HG02610 (cell line): ENCODE data around the gene DHX34.
"Not testable (repeated sequence)": the region's sequence is repeated elsewhere in the genome, so short reads cannot be mapped to it uniquely, and the experiment has no call there.

Experiments used
- ATAC-seq: cut with Tn5 transposase; IDR thresholded peaks from one replicate; pipeline ENCODE4 v1.9.1; 2021; ENCODE audit warnings: mild to moderate bottlenecking, moderate library complexity; ENCODE audit not compliant: unreplicated experiment

DHX34 gene

DNA sequence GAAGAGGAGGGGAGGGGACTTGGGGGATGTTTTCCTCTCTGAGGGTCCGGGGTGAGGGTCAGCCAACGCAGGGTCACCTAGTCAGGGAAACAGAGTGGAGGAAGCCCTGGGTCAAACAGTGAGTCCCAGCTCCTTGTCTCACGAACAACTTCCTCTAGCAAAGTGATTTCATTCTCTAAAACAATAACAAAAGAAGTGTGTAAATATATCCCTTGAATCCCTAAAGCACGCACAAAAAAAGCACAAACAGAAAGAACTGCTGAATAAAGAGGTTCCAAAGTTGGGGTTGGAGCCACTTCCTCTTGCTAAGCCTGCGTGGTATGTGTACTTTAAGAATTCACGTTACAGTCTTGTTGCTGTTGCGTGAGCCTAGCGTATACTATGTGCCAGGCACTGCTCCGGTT is 18.6 kb upstream of the DHX34 start:
- no peak for ATAC-seq

DNA sequence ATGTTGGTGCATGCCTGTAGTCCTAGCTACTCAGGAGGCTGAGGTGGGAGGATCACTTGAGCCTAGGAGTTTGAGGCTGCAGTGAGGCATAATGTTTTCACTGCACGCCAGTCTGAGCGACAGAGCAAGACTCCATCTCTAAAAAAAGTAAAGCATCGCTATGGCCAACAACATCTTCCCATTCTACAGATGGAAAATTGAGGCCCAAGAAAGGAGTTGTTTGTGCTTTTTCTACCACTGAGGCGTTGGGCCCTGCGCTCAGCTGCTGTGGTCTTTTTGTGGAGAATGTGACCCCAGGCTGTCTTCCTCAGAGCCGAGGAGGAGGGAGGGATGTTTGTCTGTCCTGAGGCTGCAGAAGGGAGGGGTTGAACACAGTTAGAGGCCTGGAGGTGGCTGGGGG is 17.6 kb upstream of the DHX34 start:
- no peak for ATAC-seq

DNA sequence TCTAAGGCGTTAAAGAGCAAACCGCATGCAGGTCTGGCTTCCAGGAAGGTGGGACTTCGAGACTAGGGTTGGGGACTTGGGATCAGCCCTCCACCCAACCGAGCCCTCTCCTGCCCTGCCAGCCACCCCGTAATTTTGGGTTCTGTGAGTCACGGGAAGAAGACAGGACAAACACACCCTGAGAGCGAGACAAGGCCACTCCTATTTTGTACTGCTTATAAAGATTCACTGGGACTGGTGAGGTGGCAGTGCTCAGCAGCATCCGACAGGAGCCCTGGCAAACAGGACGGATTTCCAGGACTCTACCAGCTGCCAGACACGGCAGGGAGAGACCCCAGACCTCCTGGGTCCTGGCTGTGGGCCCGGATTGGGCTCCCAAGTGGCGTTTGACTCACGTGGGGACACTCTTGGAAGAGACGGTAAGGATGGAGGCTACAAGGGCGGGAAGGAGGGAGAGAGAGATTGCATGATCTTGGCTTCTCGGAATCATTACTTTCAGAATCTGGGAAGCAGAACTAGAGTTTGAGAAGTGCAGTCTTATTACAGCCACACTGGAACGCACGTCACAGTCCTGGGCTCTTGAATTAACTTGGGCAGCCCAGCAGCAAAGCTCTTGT is 17.1 kb upstream of the DHX34 start, which contains the start of gene C5AR2:
C5AR2 (plus strand) TSS at position 245 of the 617 bp plus-strand sequence. CDS start 8,625 bp downstream, outside the sequence.
- ATAC-seq = no peak

DNA sequence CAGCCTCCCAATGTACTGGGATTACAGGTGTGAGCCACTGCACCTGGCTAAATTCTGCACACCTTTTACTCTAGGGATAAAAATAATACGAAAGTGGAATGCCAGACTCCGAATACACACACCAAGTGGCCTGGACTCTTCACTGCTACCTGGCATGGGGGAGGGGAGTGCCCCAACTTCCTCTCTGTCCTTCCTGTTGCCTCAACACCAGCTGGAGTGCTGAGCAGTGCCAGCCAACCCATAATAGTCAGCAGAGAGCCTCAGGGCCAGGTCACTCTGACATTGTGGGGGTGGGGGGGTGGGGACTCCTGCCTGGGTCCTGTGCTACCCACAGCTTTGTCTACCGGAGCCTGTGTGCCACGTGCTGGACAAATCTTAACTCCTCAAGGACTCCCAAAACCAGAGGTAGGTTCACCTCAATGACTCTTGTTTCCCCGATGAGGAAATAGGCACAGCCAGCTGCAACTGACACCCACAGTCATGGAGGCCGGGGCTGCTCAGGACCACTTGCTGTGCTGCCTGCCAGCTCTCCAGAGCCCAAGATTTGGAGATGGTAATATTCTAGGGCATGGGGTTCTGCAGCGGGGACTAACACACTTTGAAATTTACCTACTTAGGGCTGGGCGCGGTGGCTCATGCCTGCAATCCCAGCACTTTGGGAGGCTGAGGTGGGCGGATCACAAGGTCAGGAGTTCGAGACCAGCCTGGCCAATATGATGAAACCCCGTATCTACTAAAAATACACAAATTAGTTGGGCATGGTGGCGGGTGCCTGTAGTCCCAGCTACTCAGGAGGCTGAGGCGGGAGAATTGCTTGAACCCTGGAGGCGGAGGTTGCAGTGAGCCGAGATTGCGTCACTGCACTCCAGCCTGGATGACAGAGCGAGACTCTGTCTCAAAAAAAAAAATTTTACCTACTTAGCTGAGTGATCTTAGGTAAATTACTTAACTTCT is 12.1 kb upstream of the DHX34 start:
- ATAC-seq = not testable (repeated sequence)

DNA sequence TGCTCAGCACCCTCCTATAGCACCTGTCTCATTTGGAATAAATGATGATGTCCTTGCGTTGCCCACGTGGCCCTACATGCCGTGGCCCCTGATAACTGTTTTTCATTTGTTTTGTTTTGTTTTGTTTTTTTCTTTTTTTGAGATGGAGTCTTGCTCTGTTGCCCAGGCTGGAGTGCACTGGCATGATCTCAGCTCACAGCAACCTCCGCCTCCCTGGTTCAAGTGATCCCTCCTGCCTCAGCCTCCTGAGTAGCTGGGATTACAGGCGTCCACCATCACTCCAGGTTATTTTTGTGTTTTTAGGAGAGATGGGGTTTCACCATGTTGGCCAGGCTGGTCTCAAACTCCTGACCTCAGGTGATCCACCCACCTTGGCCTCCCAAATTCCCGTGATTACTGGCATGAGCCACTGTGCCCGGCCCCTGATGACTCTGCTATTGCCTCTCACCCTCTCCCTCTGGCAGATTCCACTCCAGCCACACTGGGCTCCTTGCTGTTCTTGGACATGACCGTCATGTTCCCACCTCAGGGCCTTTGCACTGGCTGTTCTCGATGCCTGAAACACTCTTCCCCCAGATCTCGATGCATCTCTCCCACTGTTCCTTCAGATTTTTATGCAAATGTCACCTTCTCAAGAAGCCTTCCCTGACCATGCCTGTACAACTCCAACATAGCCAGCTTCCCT is 9.8 kb upstream of the DHX34 start:
- ATAC-seq = no peak

DNA sequence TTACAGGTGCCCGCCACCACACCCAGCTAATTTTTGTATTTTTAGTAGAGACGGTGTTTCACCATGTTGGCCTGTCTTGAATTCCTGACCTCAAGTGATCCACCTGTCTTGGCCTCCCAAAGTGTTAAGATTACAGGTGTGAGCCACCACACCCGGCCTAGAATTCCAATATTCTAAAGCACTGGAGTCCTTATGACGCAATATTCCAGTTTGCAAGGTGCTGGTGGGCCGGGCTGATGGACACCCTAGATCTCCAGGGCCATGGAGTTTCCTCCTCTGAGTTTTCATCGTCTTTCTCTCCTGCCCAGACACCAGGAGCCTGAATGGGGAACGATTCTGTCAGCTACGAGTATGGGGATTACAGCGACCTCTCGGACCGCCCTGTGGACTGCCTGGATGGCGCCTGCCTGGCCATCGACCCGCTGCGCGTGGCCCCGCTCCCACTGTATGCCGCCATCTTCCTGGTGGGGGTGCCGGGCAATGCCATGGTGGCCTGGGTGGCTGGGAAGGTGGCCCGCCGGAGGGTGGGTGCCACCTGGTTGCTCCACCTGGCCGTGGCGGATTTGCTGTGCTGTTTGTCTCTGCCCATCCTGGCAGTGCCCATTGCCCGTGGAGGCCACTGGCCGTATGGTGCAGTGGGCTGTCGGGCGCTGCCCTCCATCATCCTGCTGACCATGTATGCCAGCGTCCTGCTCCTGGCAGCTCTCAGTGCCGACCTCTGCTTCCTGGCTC is 8.5 kb upstream of the DHX34 start:
- ATAC-seq = no peak

DNA sequence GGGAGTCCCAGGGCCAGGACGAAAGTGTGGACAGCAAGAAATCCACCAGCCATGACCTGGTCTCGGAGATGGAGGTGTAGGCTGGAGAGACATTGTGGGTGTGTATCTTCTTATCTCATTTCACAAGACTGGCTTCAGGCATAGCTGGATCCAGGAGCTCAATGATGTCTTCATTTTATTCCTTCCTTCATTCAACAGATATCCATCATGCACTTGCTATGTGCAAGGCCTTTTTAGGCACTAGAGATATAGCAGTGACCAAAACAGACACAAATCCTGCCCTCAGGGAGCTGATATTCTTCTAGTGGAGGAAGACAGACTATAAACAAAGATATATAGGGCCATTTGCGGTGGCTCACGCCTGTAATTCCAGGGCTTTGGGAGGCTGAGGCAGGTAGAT is 7.4 kb upstream of the DHX34 start:
- ATAC-seq = no peak

DNA sequence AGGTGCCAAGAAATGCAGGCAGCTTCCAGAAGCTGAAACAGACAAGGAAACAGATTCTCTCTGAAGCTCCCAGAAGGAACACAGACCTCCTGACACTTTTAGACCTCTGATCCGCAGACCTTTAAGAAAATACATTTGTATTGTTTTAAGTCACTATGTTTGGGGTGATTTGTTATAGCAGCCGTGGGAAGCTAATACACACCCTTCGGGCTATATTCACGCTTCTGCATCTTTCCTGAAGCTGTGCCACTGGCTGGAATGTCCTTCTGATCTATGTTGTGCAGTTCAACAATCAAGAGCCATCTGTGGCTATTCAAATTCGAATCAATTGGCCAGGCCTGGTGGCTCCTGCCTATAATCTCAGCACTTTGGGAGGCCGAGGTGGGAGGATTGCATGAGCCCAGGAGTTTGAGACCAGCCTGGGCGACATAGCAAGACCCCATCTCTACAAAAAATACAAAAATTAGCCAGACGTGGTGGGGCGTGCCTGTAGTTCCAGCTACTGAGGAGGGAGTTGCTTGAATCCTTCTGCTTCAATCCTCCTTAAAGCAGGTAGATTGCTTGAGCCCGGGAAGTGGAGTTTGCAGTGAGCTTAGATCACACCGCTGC is 5.8 kb upstream of the DHX34 start:
- ATAC-seq = no peak

DNA sequence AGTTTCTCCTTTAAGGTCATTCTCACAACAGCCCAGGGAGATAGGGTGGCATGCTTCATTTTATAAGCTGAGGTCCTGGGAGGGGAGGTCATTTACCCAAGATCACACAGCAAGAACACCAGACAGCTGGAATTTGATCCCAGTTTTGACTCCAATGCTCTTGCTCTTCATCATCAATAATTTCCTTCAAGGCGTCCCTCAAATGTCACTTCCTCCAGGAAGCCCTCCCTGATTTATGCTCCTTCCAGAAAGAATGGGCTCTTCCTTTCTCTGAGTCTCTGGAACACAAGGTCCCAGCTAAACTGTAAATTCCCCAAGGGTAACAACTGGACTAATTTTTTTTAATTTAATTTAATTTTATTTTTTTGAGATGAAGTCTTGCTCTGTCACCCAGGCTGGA is 4.7 kb upstream of the DHX34 start:
- ATAC-seq = no peak

DNA sequence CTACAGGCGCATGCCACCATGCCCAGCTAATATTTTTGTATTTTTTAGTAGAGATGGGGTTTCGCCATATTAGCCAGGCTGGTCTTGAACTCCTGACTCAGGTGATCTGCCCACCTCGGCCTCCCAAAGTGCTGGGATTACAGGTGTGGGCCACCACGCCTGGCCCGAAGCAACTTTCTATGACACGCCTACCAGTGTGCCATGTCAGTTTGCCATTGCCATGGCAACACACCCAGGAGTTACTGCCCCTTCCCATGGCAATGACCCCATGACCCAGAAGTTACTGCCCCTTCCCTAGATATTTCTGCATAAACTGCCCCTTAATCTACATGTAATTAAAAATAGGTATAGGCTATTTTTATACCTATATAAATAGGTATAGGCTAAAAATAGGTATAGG is 3.1 kb upstream of the DHX34 start:
- ATAC-seq = not testable (repeated sequence)

DNA sequence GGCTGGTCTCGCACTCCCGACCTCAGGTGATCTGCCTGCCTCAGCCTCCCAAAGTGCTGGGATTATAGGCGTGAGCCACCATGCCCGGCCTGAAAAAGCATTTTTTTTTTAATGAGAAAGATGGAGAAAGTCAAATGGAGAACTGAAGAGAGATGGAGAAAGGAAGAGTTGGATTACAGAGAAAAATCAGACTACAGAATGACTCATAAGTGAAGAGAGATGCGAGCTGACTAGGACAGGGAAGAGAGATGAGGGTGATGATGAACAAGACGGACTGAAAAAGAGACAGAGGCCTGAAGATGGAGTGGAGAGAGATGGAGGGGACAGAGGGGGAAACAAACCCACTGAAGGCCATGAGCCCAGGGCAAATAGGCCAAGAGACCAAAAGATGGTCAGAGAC is 1.5 kb downstream of the DHX34 start:
- ATAC-seq = no peak

DNA sequence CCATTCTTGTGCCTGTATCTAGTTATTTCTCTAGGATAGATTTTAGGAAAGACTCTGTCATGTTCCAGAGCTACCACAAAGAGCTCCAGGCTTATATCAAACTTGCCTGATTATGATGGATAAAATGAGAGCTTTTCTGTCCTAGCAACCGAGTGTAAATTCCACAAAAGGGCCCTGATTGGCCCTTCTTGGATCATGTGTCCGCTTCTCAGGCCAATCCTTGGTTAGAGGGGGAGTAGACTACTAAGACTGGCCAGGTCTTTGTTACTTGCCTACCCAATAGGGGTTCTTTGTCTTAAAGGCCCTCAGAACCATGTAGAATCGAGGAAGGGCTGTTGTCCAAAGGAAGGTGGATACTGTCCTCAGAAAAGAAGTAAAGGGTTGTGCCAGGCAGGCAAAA is 2.4 kb downstream of the DHX34 start:
- no peak for ATAC-seq

DNA sequence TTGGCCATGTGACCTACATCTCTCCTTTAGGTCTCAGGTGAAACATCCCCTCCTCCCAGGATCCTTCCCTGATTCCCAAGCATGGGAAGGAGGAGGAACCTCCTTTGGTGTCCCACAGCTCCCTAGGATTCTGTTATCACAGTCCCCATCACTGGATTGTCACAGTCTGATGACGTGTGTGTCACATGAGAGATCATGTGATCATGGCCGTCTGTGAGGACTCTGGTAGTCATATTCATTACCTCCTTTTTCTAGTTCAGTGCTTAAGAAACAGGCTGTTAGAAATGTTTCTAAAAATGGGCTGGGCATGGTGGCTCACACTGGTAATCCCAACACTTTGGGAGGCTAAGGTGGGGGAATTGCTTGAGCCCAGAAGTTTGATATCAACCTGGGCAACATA is 3.0 kb downstream of the DHX34 start:
- no peak for ATAC-seq

DNA sequence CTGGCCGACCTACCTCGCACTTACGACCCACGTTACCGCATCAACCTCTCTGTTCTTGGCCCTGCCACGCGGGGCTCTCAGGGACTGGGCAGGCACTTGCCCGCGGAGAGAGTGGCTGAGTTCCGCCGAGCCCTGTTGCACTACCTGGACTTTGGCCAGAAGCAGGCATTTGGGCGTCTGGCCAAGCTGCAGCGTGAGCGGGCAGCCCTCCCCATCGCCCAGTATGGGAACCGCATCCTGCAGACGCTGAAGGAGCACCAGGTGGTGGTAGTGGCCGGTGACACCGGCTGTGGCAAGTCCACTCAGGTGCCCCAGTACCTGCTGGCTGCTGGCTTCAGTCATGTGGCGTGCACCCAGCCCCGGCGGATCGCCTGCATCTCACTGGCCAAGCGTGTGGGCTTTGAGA is 4.2 kb downstream of the DHX34 start:
- ATAC-seq = no peak

DNA sequence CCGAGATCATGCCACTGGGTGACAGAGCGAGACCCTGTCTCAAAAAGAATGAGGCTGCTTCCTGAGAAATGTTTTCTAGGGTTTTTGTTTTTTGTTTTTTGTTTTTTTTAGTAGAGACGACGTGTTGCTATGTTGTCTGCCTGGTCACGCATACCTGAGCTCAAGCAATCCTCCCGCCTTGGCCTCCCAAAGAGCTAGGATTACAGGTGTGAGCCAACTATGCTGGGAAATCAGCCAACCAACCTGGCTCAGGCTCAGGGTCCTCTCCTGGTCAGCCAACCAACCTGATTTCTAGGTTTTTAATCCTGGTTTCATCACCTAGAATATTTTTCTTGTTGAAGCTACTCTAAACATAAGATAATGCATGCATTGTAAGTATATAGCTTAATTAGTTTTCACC is 7.8 kb downstream of the DHX34 start:
- ATAC-seq = no peak

DNA sequence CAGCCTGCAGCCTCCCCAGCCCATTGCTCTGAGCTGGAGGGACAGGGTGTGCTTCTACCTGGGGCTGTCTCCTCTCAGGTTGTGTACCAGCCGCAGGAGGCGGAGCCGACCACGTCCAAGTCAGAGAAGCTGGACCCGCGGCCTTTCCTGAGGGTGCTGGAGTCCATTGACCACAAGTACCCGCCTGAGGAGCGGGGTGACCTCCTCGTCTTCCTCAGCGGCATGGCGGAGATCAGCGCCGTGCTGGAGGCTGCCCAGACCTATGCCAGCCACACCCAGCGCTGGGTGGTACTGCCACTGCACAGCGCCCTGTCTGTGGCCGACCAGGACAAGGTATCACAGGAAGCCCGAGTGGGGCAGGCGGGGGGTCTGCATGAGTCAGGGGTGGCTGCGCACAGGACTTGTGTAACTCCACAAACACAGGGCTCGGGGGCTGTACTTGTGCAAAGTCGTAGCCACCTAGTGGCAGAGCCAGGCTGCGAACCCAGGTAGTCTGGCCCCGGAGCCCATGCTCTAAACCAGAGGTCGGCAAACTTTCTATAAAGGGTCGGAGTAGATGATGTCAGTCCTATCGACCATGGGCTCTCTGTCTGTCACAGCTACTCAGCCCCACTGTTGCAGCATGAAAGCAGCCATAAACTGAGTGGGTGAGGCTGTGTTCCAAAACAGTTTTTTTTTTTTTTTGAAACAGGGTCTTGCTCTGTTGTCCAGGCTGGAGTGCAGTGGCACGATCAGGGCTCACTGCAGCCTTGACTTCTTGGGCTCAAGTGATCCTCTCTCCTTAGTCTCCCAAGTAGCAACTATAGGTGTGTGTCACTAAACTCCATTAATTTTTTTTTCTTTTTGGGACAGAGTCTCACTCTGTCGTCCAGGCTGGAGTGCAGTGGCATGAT is 8.9 kb downstream of the DHX34 start:
- ATAC-seq = no peak

DNA sequence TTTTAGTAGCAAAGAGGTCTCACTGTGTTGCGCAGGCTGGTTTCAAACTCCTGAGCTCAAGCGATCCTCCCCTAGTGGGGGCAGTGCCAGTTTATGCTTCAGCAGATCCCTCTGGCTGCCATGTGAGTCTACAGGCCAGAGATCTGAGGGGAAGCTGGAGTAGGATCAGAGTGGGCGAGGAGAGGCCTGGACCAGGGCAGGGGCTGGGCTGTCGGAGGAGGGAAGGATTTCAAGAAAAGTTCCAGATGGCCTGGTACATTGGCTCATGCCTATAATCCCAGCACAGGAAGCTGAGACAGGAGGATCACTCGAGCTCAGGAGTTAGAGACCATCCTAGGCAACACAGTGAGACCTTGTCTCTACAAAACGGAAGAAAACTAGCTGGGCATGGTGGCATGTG is 9.8 kb downstream of the DHX34 start:
- no peak for ATAC-seq

DNA sequence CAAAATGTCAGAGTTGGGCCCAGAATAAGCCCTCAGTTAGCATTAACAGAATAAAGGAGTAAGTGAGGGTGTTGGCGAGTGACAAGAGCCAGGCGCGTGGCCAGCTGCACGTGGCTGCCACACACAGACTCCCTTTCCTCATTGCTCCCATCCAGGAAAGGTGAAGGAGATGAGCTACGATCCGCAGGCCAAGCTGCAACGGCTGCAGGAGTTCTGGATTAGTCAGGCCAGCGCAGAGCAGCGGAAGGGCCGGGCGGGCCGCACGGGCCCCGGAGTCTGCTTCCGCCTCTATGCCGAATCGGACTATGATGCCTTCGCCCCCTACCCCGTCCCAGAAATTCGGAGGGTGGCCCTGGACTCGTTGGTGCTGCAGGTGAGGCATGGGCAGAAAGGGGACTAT is 13.2 kb downstream of the DHX34 start:
- no peak for ATAC-seq

DNA sequence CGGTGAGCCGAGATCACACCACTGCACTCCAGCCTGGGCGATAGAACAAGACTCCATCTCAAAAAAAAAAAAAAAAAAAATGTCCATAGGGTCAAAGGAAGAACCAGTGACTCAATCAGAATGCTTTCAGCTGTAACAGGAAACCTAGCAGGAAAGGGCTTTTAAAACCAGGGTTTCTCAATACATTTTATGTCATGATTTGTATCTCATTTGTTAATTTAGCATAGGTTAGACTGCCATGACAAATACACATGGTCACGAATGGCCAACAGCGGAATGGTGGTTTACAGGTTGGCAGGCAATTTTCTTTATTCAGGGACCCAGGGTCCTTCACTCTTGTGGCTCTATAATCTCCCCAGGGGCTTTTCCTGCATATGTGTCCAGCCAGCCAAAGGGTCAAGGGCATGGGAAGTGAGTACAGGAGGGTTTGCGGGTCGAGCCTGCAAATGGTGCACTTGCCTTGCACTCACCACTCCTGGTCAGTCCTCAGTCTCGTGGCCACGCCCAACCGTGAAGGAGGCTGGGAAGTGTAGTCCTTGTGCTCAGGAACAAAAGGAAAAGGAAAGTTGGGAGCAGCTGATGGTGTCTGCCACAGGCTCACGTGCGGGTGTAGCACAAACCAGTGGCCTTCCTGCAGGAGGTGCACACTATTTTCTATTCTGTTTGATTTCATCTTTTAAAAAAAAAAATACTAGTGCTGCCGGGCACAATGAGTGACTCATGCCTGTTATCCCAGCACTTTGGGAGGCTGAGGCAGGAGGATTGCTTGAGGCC is 14.8 kb downstream of the DHX34 start:
- no peak for ATAC-seq
